Natural killer cell treated with Interleukin-12 subunit alpha and Interleukin-12 subunit beta and Interleukin-15 and Interleukin-18, amount 100 ng/mL, for 72 hours (primary cell): ENCODE data around the gene RPS27L. TPM values are rescaled to one million over a fixed set of nuclear protein-coding genes. Genes with fewer than 3 reads are reported as not detected.

Experiments used
- ATAC-seq, 2 donors: fragments of 150-1000 bp; cut with Tn5 transposase in 1 of 2; sonication (Bioruptor Pico), chemical (Tn5 transposase) in 1 of 2; 2 replicates each; pipeline ENCODE4 v1.10.0; 2021
- DNase-seq: peaks from one replicate; pipeline ENCODE4 v3.0.0; 2022; ENCODE audit warnings: low spot score
- H3K27ac Mint-ChIP-seq, 2 donors: 1 replicate in 1 of 2; 2 replicates in 1 of 2; pipeline ENCODE4 v1.8.0; 2022; ENCODE audit warnings: mixed read lengths in 2 of 2, mild to moderate bottlenecking in 1 of 2, moderate library complexity in 1 of 2
- H3K27me3 Mint-ChIP-seq, 2 donors: 1 replicate in 1 of 2; 2 replicates in 1 of 2; pipeline ENCODE4 v1.8.0; 2022; ENCODE audit warnings: mixed read lengths in 2 of 2
- H3K36me3 Mint-ChIP-seq: one replicate; pipeline ENCODE4 v1.8.0; 2022; ENCODE audit warnings: mixed read lengths
- H3K4me1 Mint-ChIP-seq, 2 donors: 1 replicate in 1 of 2; 2 replicates in 1 of 2; pipeline ENCODE4 v1.8.0; 2022; ENCODE audit warnings: low read depth in 2 of 2, mixed read lengths in 2 of 2, mild to moderate bottlenecking in 1 of 2
- H3K4me3 Mint-ChIP-seq: one replicate; pipeline ENCODE4 v1.8.0; 2022; ENCODE audit warnings: mixed read lengths
- H3K9me3 Mint-ChIP-seq: 2 replicates; pipeline ENCODE4 v1.8.0; 2022; ENCODE audit warnings: mixed read lengths
- total RNA-seq, 2 donors: library from RNA; stranded (reverse); gene quantifications; one replicate each; pipeline ENCODE4 v1.2.3, GENCODE V29; 2022

The RPS27L gene
- total RNA-seq, 2 donors from 2014 or later: 41.6 to 112 TPM

GRCh38 chr15:63172851-63173451 lies 15.7 kb upstream of the RPS27L start:
- ATAC-seq (no peak), DNase-seq (no peak)
- peaks cover 4% of the 10 kb centered on the region in 2 donors for H3K4me1 Mint-ChIP-seq
- H3K27ac Mint-ChIP-seq: no peak overlapping the region
- H3K27me3 Mint-ChIP-seq: no peaks in the 10 kb centered on the region
- no peaks in the 10 kb centered on the region for H3K9me3 Mint-ChIP-seq
- H3K36me3 Mint-ChIP-seq: no peaks in the 10 kb centered on the region
- H3K4me3 Mint-ChIP-seq: no peak overlapping the region

GRCh38 chr15:63172376-63172775 lies 15.1 kb upstream of the RPS27L start:
- Mint-ChIP-seq H3K4me1 (peaks cover 4% of the 10 kb centered on the region in 2 donors), H3K9me3 (no peaks in the 10 kb centered on the region), H3K36me3 (no peaks in the 10 kb centered on the region), H3K4me3 (no peak overlapping the region), H3K27me3 (no peaks in the 10 kb centered on the region), H3K27ac (no peak overlapping the region)
- DNase-seq: no peak
- ATAC-seq: no peak

GRCh38 chr15:63169788-63170187 lies 12.5 kb upstream of the RPS27L start:
- H3K4me3 Mint-ChIP-seq: no peak overlapping the region
- H3K4me1 Mint-ChIP-seq: peaks cover 5% of the 10 kb centered on the region in 2 donors
- H3K27ac Mint-ChIP-seq: no peak overlapping the region
- H3K36me3 Mint-ChIP-seq: no peaks in the 10 kb centered on the region
- ATAC-seq: no peak
- no peaks in the 10 kb centered on the region for H3K9me3 Mint-ChIP-seq
- no peak for DNase-seq
- no peaks in the 10 kb centered on the region for H3K27me3 Mint-ChIP-seq

- H3K27ac Mint-ChIP-seq: no peak overlapping the region
These were observed 8.9 kb upstream of the RPS27L start for GRCh38 chr15:63166219-63166618.

GRCh38 chr15:63165166-63165859 lies 8.0 kb upstream of the RPS27L start:
- DNase-seq (no peak), ATAC-seq (no peak)
- no peaks in the 10 kb centered on the region for H3K27me3 Mint-ChIP-seq
- no peak overlapping the region for H3K27ac Mint-ChIP-seq
- H3K9me3 Mint-ChIP-seq: no peaks in the 10 kb centered on the region
- H3K4me3 Mint-ChIP-seq: no peak overlapping the region
- peaks cover 5% of the 10 kb centered on the region in 2 donors for H3K4me1 Mint-ChIP-seq
- H3K36me3 Mint-ChIP-seq: no peaks in the 10 kb centered on the region

More at GRCh38 chr15:63166219-63166618, 8.9 kb upstream of the RPS27L start:
- peaks cover 5% of the 10 kb centered on the region in 2 donors for H3K4me1 Mint-ChIP-seq
- DNase-seq (no peak), ATAC-seq (no peak)
- H3K9me3 Mint-ChIP-seq: no peaks in the 10 kb centered on the region
- no peak overlapping the region for H3K4me3 Mint-ChIP-seq
- no peaks in the 10 kb centered on the region for H3K36me3 Mint-ChIP-seq
- H3K27me3 Mint-ChIP-seq: no peaks in the 10 kb centered on the region

DNA sequence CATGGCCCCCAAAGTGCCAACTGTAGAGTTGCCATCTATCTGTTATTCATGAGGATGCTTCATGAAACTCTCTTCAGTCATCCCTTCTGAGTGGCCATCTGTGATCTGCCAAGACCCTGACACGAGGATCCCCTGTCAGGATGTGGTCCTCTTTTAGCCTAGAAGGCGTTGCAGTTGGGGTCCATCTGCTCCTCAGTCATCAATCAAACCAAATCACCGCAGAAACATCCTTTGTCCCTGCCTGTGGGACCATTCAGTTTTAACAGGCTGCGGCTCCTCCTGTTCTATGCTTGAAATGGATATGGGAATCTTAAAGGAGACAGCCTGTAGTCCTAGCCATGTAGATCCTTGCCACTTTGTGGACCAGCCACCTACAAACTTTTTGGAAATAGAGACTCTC lies 5.9 kb upstream of the RPS27L start:
- no peaks in the 10 kb centered on the region for H3K36me3 Mint-ChIP-seq
- no peak overlapping the region for H3K27ac Mint-ChIP-seq
- peaks cover 5% of the 10 kb centered on the region in 2 donors for H3K4me1 Mint-ChIP-seq
- ATAC-seq (no peak), DNase-seq (no peak)
- no peak overlapping the region for H3K4me3 Mint-ChIP-seq
- no peaks in the 10 kb centered on the region for H3K9me3 Mint-ChIP-seq
- H3K27me3 Mint-ChIP-seq: no peaks in the 10 kb centered on the region

GRCh38 chr15:63160638-63161037 lies 3.4 kb upstream of the RPS27L start:
- no peak overlapping the region for H3K4me3 Mint-ChIP-seq

DNA sequence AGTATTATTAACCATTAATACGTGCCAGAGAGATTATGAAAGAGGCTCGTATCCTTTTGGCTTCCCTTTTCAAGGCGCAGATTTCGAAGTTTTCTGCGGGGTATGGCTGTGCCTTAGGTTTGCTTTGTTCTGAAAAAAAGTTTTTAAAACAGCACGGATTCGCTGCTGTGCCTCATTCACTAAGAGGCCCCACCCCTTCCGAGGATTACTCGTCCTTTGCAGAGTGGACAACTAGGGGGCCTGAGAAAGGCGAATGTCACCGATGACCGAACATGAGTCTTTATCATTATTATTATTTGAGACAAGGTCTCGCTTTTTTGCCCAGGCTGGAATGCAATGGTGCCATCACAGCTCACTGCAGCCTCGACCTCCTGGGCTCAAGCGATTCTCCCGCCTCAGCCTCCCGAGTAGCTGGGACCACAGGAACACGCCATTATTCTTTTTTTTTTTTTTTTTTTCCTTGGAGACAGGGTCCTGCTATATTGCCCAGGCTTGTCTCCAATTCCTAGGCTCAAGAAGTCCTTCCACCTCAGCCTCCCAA lies 684 bp upstream of the RPS27L start:
- Mint-ChIP-seq H3K4me1 (peaks cover 5 to 10% of the 10 kb centered on the region in 2 donors), H3K27ac (peak overlapping the region; percentile 90 to 97), H3K9me3 (no peaks in the 10 kb centered on the region), H3K4me3 (peak overlapping the region; percentile 98), H3K36me3 (no peaks in the 10 kb centered on the region), H3K27me3 (no peaks in the 10 kb centered on the region)
- ATAC-seq: peak; percentile 49 to 64
- DNase-seq: no peak

More at GRCh38 chr15:63160638-63161037, 3.4 kb upstream of the RPS27L start:
- DNase-seq: no peak
- Mint-ChIP-seq H3K36me3 (no peaks in the 10 kb centered on the region), H3K27ac (no peak overlapping the region), H3K27me3 (no peaks in the 10 kb centered on the region), H3K9me3 (no peaks in the 10 kb centered on the region), H3K4me1 (peaks cover 5 to 10% of the 10 kb centered on the region in 2 donors)
- no peak for ATAC-seq

DNA sequence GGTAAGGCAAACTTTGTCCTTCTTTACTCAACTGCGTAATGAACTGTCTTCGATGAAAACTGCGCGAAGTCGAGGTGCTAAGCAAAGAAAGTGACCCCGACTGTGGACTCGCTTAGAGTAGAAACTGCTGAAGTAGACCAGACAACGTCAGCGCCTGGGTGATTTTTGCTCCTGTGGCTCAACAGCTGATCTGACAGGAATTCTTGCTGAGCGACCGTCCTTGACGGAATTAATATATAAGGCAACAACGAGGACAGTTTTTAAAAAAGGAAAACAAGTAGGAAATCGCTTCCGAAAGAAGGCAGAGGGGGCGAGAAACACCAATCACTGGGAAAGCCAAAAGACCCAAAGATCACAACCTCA lies 541 bp downstream of the RPS27L start:
- no peak for ATAC-seq
- peak overlapping the region; percentile 98 for H3K4me3 Mint-ChIP-seq
- no peaks in the 10 kb centered on the region for H3K9me3 Mint-ChIP-seq
- H3K36me3 Mint-ChIP-seq: no peaks in the 10 kb centered on the region
- no peaks in the 10 kb centered on the region for H3K27me3 Mint-ChIP-seq
- H3K4me1 Mint-ChIP-seq: peaks cover 5 to 11% of the 10 kb centered on the region in 2 donors
- peak overlapping the region; percentile 90 to 97 for H3K27ac Mint-ChIP-seq
- DNase-seq: no peak

GRCh38 chr15:63156086-63156710 lies 1.1 kb downstream of the RPS27L start:
- DNase-seq: no peak
- Mint-ChIP-seq H3K27ac (peak overlapping the region; percentile 90 to 97), H3K27me3 (no peaks in the 10 kb centered on the region), H3K4me3 (peak overlapping the region; percentile 98), H3K36me3 (no peaks in the 10 kb centered on the region), H3K9me3 (no peaks in the 10 kb centered on the region), H3K4me1 (peaks cover 5 to 14% of the 10 kb centered on the region in 2 donors)
- ATAC-seq: no peak

DNA sequence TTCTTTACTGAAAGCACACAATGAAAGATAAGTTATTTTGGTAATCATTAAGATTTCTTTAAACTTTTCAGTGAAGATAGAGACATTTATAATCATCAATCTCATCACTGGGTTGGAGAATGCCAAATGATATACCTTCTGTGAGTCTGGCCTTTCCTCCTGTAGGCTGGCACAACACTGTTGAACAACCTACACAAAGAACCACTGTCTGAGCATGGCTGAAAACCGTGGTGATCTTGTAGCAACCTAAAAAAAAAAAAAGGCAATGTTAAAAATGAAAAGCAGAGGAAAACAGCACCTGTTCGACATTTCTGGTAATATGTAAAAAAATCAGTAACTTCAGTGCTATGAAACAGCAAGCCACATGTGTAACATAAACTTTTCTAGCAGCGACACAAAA lies 1.8 kb downstream of the RPS27L start:
- Mint-ChIP-seq H3K9me3 (no peaks in the 10 kb centered on the region), H3K4me1 (peaks cover 5 to 14% of the 10 kb centered on the region in 2 donors), H3K27me3 (no peaks in the 10 kb centered on the region), H3K4me3 (peak overlapping the region; percentile 98), H3K36me3 (no peaks in the 10 kb centered on the region), H3K27ac (peak overlapping the region in 1 of 2 donors; percentile 90)
- no peak for ATAC-seq
- DNase-seq: no peak

GRCh38 chr15:63151665-63152064 lies 5.6 kb downstream of the RPS27L start:
- Mint-ChIP-seq H3K36me3 (no peaks in the 10 kb centered on the region), H3K9me3 (no peaks in the 10 kb centered on the region), H3K27me3 (no peaks in the 10 kb centered on the region), H3K27ac (no peak overlapping the region), H3K4me1 (peaks cover 8 to 11% of the 10 kb centered on the region in 2 donors), H3K4me3 (no peak overlapping the region)
- ATAC-seq (no peak), DNase-seq (no peak)

- H3K27me3 Mint-ChIP-seq: no peaks in the 10 kb centered on the region
- no peak for ATAC-seq
- no peak for DNase-seq
- H3K27ac Mint-ChIP-seq: no peak overlapping the region
- no peak overlapping the region for H3K4me3 Mint-ChIP-seq
- H3K4me1 Mint-ChIP-seq: peaks cover 3 to 11% of the 10 kb centered on the region in 2 donors
- no peaks in the 10 kb centered on the region for H3K9me3 Mint-ChIP-seq
- H3K36me3 Mint-ChIP-seq: peaks cover 10% of the 10 kb centered on the region
These were observed 10.6 kb downstream of the RPS27L start for GRCh38 chr15:63146684-63147083.

DNA sequence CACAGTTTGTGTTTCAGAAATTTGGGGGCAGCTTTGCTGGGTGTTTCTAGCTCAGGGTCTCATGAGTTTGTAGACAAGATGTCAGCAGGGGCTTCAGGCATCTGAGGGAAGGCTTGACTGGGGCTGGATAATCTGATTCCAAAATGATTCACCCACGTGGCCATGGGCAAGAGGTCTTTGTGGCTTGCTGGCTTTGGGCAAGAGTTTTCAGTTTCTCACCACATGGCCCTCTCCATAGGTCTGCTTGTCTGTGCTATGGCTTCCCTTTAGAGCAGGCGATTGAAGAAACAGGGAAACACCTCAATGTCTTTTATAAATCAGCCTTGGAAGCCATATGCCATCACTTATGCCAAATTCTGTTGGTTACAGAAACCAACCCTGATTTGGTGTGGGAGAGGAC lies 11.9 kb downstream of the RPS27L start:
- Mint-ChIP-seq H3K9me3 (no peaks in the 10 kb centered on the region), H3K27ac (no peak overlapping the region), H3K27me3 (no peaks in the 10 kb centered on the region), H3K36me3 (peaks cover 10% of the 10 kb centered on the region), H3K4me3 (no peak overlapping the region), H3K4me1 (peaks cover 4 to 11% of the 10 kb centered on the region in 2 donors)
- DNase-seq (no peak), ATAC-seq (no peak)
